COLO829 (cell line): ENCODE results near the gene ACOT8.
"Not testable (repeated sequence)": the region's sequence is repeated elsewhere in the genome, so short reads cannot be mapped to it uniquely, and the experiment has no call there.

Source experiments
- DNase-seq: peaks from one replicate; pipeline ENCODE4 v3.0.0; 2012; ENCODE audit warnings: low spot score

Gene ACOT8

GRCh38 chr20:45827030-45827652 lies 30.1 kb downstream of the ACOT8 start, which contains the start of gene TNNC2:
Gene TNNC2 (minus strand): TSS chr20:45827312. CDS start chr20:45827248, 64 bp downstream.
- DNase-seq = no peak

GRCh38 chr20:45826381-45827019 lies 30.7 kb downstream of the ACOT8 start:
- no peak for DNase-seq

GRCh38 chr20:45823949-45824835 lies 33.0 kb downstream of the ACOT8 start:
- DNase-seq = no peak

GRCh38 chr20:45822857-45823256 lies 34.3 kb downstream of the ACOT8 start:
- no peak for DNase-seq

- DNase-seq = no peak
Measured at GRCh38 chr20:45821947-45822346, 35.2 kb downstream of the ACOT8 start.

- no peak for DNase-seq
Measured at GRCh38 chr20:45819466-45819865, 37.7 kb downstream of the ACOT8 start.

- no peak for DNase-seq
Measured at GRCh38 chr20:45818239-45818638, 39.0 kb downstream of the ACOT8 start.

GRCh38 chr20:45817376-45818194 lies 39.6 kb downstream of the ACOT8 start:
- no peak for DNase-seq

GRCh38 chr20:45816951-45817350 lies 40.2 kb downstream of the ACOT8 start:
- no peak for DNase-seq

- no peak for DNase-seq
Measured at GRCh38 chr20:45814314-45814713, 42.9 kb downstream of the ACOT8 start.

- DNase-seq = no peak
Measured at GRCh38 chr20:45813489-45813888, 43.7 kb downstream of the ACOT8 start.

GRCh38 chr20:45813006-45813340 lies 44.2 kb downstream of the ACOT8 start:
- DNase-seq = no peak

- peak; percentile 100 for DNase-seq
Measured at GRCh38 chr20:45812157-45813005, 44.8 kb downstream of the ACOT8 start, which contains the start of gene UBE2C. Gene UBE2C (plus strand): TSS chr20:45812644. CDS start chr20:45812696, 52 bp downstream.

GRCh38 chr20:45810191-45810970 lies 46.8 kb downstream of the ACOT8 start:
- no peak for DNase-seq

- no peak for DNase-seq
Measured at GRCh38 chr20:45801851-45802250, 55.3 kb downstream of the ACOT8 start.

GRCh38 chr20:45798935-45799642 lies 58.1 kb downstream of the ACOT8 start:
- DNase-seq = peak; percentile 59

- not testable (repeated sequence) for DNase-seq
Measured at GRCh38 chr20:45797955-45798354, 59.2 kb downstream of the ACOT8 start.

- not testable (repeated sequence) for DNase-seq
Measured at GRCh38 chr20:45797510-45797909, 59.7 kb downstream of the ACOT8 start.

- DNase-seq = no peak
Measured at GRCh38 chr20:45796337-45797065, 60.7 kb downstream of the ACOT8 start.
